CD14-positive monocyte (primary cell): Measurements from ENCODE around the gene CASQ1. TPM values are rescaled to one million over a fixed set of nuclear protein-coding genes. Genes with fewer than 3 reads are reported as not detected.

Experiments used
- DNase-seq, 3 donors: peaks; one replicate each; pipeline ENCODE4 v3.0.0-alpha.2; 2011 to 2022
- H2AFZ ChIP-seq: 2 replicates; pipeline ENCODE4 v1.6.0; 2012; ENCODE audit warnings: mild to moderate bottlenecking, low read depth, low read length, inconsistent platforms; ENCODE audit not compliant: insufficient read depth, poor library complexity, severe bottlenecking
- H3K27ac ChIP-seq, 2 donors: 1 replicate in 1 of 2; 2 replicates in 1 of 2; pipeline ENCODE4 v1.5.1; 2012 to 2013; ENCODE audit warnings: low read length in 2 of 2, control low read depth in 1 of 2, inconsistent platforms in 1 of 2, low read depth in 1 of 2, mild to moderate bottlenecking in 1 of 2
- H3K27me3 ChIP-seq, 2 donors: one replicate each; pipeline versions ENCODE4 v1.6.0 to v1.6.1; 2011 to 2013; ENCODE audit warnings: low read length in 2 of 2; ENCODE audit not compliant: control insufficient read depth in 2 of 2, insufficient read depth in 2 of 2
- H3K36me3 ChIP-seq, 2 donors: replicated peaks in 1 of 2; 1 replicate in 1 of 2; 2 replicates in 1 of 2; pipeline versions ENCODE4 v1.5.1 to v1.6.1; 2012 to 2013; ENCODE audit warnings: low read length in 2 of 2, control low read depth in 1 of 2, inconsistent platforms in 1 of 2, mild to moderate bottlenecking in 1 of 2; ENCODE audit not compliant: insufficient read depth in 2 of 2, control insufficient read depth in 1 of 2
- H3K4me1 ChIP-seq, 2 donors: 1 replicate in 1 of 2; 2 replicates in 1 of 2; pipeline versions ENCODE4 v1.5.1 to v1.6.1; 2012 to 2013; ENCODE audit warnings: low read length in 2 of 2, control low read depth in 1 of 2, inconsistent platforms in 1 of 2, mild to moderate bottlenecking in 1 of 2, moderate library complexity in 1 of 2; ENCODE audit not compliant: insufficient read depth in 2 of 2, control insufficient read depth in 1 of 2
- H3K4me2 ChIP-seq: replicated peaks from 2 replicates; pipeline ENCODE3; 2012; ENCODE audit warnings: low read length, moderate library complexity, mild to moderate bottlenecking; ENCODE audit not compliant: poor library complexity, severe bottlenecking; ENCODE audit errors: extremely low read depth
- H3K4me3 ChIP-seq, 3 experiments: fragments of 200-600 bp in 1 of 3; sonication (generic) in 1 of 3; replicated peaks in 1 of 3; 1 replicate in 2 of 3; 2 replicates in 1 of 3; pipeline ENCODE4 v1.5.1; 2011 to 2013; ENCODE audit warnings: low read length in 3 of 3, mild to moderate bottlenecking in 3 of 3, control low read depth in 2 of 3, low read depth in 2 of 3, inconsistent platforms in 1 of 3, moderate library complexity in 1 of 3
- H3K79me2 ChIP-seq: 2 replicates; pipeline ENCODE4 v1.6.0; 2012; ENCODE audit warnings: mild to moderate bottlenecking, control low read depth, inconsistent platforms, low read length, moderate library complexity; ENCODE audit not compliant: insufficient read depth
- H3K9ac ChIP-seq: 2 replicates; pipeline ENCODE4 v1.6.0; 2017; ENCODE audit warnings: low read length, mild to moderate bottlenecking; ENCODE audit not compliant: insufficient read depth, poor library complexity, severe bottlenecking
- H3K9me3 ChIP-seq, 2 donors: replicated peaks in 1 of 2; 1 replicate in 1 of 2; 2 replicates in 1 of 2; pipeline versions ENCODE4 v1.5.1 to v1.6.1; 2012 to 2013; ENCODE audit warnings: low read length in 2 of 2, control low read depth in 1 of 2; ENCODE audit not compliant: control insufficient read depth in 1 of 2, insufficient read depth in 1 of 2
- H4K20me1 ChIP-seq: 2 replicates; pipeline ENCODE4 v1.6.0; 2012; ENCODE audit warnings: mild to moderate bottlenecking, low read length, control low read depth, moderate library complexity; ENCODE audit not compliant: insufficient read depth
- H3K27ac Mint-ChIP-seq, 7 donors: one replicate each; pipeline ENCODE4 v1.8.0; 2020; ENCODE audit warnings: mild to moderate bottlenecking in 7 of 7, mixed read lengths in 7 of 7, moderate library complexity in 6 of 7, inconsistent platforms in 2 of 7
- H3K27me3 Mint-ChIP-seq, 3 donors: one replicate each; pipeline ENCODE4 v1.8.0; 2021 to 2022; ENCODE audit warnings: low read depth in 3 of 3, mild to moderate bottlenecking in 3 of 3, mixed read lengths in 3 of 3, moderate library complexity in 3 of 3, inconsistent platforms in 1 of 3
- H3K36me3 Mint-ChIP-seq, 2 donors: one replicate each; pipeline ENCODE4 v1.8.0; 2020; ENCODE audit warnings: mixed read lengths in 2 of 2, inconsistent platforms in 1 of 2, mild to moderate bottlenecking in 1 of 2
- H3K4me1 Mint-ChIP-seq: one replicate; pipeline ENCODE4 v1.8.0; 2020; ENCODE audit warnings: mild to moderate bottlenecking, mixed read lengths
- H3K4me3 Mint-ChIP-seq, 2 donors: one replicate each; pipeline ENCODE4 v1.8.0; 2020; ENCODE audit warnings: mild to moderate bottlenecking in 2 of 2, mixed read lengths in 2 of 2, moderate library complexity in 1 of 2
- H3K9me3 Mint-ChIP-seq, 7 donors: one replicate each; pipeline ENCODE4 v1.8.0; 2020 to 2022; ENCODE audit warnings: mixed read lengths in 7 of 7, mild to moderate bottlenecking in 6 of 7, moderate library complexity in 6 of 7, inconsistent platforms in 2 of 7
- WGBS: methylation state at CpG from one replicate; pipeline ENCODE4 v1.1.5; 2013; ENCODE audit warnings: missing lambda C conversion rate; ENCODE audit not compliant: insufficient coverage; 5-methylcytosine and 5-hydroxymethylcytosine counted together
- intact Hi-C, 2 donors: fragments of 100-400 bp; cut with micrococcal nuclease; formaldehyde crosslinking; loops; one replicate each; pipeline versions ENCODE4 v1.15.0 to v1.15.1; 2023
- polyA plus RNA-seq, 3 donors: library from polyadenylated mRNA; depleted of rRNA in 1 of 3; unstranded in 2 of 3; stranded (reverse) in 1 of 3; fragments of 300-500 nt in 2 of 3; fragments of >200 nt in 1 of 3; fragmentation: Illumina TruSeq in 2 of 3; gene quantifications; 1 replicate in 2 of 3; 2 replicates in 1 of 3; pipeline ENCODE4 v1.2.3, GENCODE V29; 2012 to 2021
- TF ChIP-seq, protein P1 (sequence below): fragments of 200-600 bp; IDR thresholded peaks from one replicate; pipeline ENCODE4 v1.8.0; 2022; ENCODE audit warnings: antibody characterized with exemption, mild to moderate bottlenecking

Gene CASQ1
- polyA plus RNA-seq, 3 donors: 0.09 to 11.1 TPM; not detected in 1

DNA sequence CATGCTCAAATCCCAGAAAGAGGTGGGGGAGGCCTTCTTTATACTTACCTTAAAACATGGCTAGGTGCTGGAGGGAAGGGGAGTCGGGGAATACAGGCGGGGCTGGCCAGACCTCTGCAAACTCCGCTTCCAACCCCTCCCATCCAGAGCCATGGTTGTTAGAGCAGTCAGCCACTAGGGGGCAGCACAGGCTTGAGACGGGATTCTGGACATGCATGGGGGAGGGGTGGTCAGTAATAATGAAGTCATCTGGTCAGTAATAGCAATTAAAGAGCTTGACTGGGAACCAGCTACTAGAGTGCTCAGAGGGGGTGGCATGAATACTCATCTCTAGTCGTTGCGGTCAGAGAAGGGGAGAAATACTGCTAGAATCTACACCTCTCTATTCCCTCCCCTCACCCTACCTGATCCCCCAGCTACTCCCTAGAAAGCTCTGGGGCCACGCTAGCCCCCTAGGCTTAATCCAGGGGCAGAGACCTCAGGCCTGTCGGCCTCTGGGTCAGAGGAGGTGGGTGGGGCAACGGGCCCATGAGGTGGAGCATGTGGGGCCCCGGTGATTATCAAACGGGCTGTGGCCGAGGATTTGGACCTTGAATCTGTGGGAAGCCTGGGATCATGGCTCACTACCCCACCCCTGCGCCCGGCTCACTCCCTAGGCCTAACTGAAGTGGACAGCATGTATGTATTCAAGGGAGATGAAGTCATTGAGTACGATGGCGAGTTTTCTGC is 2.9 kb downstream of the CASQ1 start:
- H3K27ac Mint-ChIP-seq: no peak overlapping the region
- WGBS: 67% methylated on average over 3 of the region's 16 CpGs
- Histone ChIP-seq H3K9ac (no peak overlapping the region), H3K36me3 (no peaks in the 10 kb centered on the region), H2AFZ (no peak overlapping the region), H3K79me2 (no peaks in the 10 kb centered on the region), H3K27me3 (no peaks in the 10 kb centered on the region), H3K4me3 (no peak overlapping the region), H3K4me1 (peaks cover 4 to 9% of the 10 kb centered on the region in 2 donors), H3K4me2 (no peak overlapping the region), H3K27ac (no peak overlapping the region), H4K20me1 (no peaks in the 10 kb centered on the region), H3K9me3 (no peaks in the 10 kb centered on the region)
- H3K4me3 Mint-ChIP-seq: no peak overlapping the region
- peak; percentile 82 to 84 (median 82) for DNase-seq
- H3K9me3 Mint-ChIP-seq: no peaks in the 10 kb centered on the region
- intact Hi-C loops: loop anchor here (2.0 to 10.0 kb wide), 5 partner anchors 60 to 184 kb away; no protein-coding TSS in a partner anchor
- H3K36me3 Mint-ChIP-seq: no peaks in the 10 kb centered on the region
- peaks cover 2 to 3% (median 3%) of the 10 kb centered on the region in 3 donors for H3K27me3 Mint-ChIP-seq
- H3K4me1 Mint-ChIP-seq: no peaks in the 10 kb centered on the region
- TF ChIP-seq, protein P1, sequence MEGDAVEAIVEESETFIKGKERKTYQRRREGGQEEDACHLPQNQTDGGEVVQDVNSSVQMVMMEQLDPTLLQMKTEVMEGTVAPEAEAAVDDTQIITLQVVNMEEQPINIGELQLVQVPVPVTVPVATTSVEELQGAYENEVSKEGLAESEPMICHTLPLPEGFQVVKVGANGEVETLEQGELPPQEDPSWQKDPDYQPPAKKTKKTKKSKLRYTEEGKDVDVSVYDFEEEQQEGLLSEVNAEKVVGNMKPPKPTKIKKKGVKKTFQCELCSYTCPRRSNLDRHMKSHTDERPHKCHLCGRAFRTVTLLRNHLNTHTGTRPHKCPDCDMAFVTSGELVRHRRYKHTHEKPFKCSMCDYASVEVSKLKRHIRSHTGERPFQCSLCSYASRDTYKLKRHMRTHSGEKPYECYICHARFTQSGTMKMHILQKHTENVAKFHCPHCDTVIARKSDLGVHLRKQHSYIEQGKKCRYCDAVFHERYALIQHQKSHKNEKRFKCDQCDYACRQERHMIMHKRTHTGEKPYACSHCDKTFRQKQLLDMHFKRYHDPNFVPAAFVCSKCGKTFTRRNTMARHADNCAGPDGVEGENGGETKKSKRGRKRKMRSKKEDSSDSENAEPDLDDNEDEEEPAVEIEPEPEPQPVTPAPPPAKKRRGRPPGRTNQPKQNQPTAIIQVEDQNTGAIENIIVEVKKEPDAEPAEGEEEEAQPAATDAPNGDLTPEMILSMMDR: peak; percentile 86

GRCh38 chr1:160193832-160194736 is 3.7 kb downstream of the CASQ1 start:
- Mint-ChIP-seq H3K9me3 (no peaks in the 10 kb centered on the region), H3K4me1 (no peaks in the 10 kb centered on the region), H3K36me3 (no peaks in the 10 kb centered on the region), H3K4me3 (no peak overlapping the region), H3K27me3 (peaks cover 1 to 2% (median 2%) of the 10 kb centered on the region in 3 donors), H3K27ac (no peak overlapping the region)
- Histone ChIP-seq H2AFZ (no peak overlapping the region), H3K9me3 (no peaks in the 10 kb centered on the region), H4K20me1 (no peaks in the 10 kb centered on the region), H3K79me2 (no peaks in the 10 kb centered on the region), H3K27me3 (no peaks in the 10 kb centered on the region), H3K4me1 (peaks cover 4 to 9% of the 10 kb centered on the region in 2 donors), H3K36me3 (no peaks in the 10 kb centered on the region), H3K27ac (no peak overlapping the region), H3K4me3 (no peak overlapping the region), H3K9ac (no peak overlapping the region), H3K4me2 (no peak overlapping the region)
- 90% methylated on average over 9 of the region's 9 CpGs for WGBS
- intact Hi-C loops: loop anchor here (2.0 to 10.0 kb wide), 5 partner anchors 59 to 183 kb away; no protein-coding TSS in a partner anchor
- no peak for DNase-seq
- TF ChIP-seq, protein P1: no peak
